Right lobe of liver (tissue), 4 donors: ENCODE data around the gene KCNB1.

Experiments used
- POLR2A ChIP-seq: fragments of 450-650 bp; IDR thresholded peaks from one replicate; pipeline ENCODE4 v1.6.1; 2017; ENCODE audit warnings: antibody characterized with exemption, mild to moderate bottlenecking
- TF ChIP-seq, protein P1 (sequence below), 4 donors: fragments of 200-600 bp in 3 of 4; fragments of 450-650 bp in 1 of 4; IDR thresholded peaks; one replicate each; pipeline versions ENCODE4 v1.5.1 to v1.8.0; 2016 to 2022; ENCODE audit warnings: antibody characterized with exemption in 4 of 4, mild to moderate bottlenecking in 2 of 4
- donor health status: DM: no; HTN: no; CAD: no.
- donor health status: DM: no; HTN: no; CAD: no.
- donor health status: DM: no; HTN: yes; CAD: no.

DNA sequence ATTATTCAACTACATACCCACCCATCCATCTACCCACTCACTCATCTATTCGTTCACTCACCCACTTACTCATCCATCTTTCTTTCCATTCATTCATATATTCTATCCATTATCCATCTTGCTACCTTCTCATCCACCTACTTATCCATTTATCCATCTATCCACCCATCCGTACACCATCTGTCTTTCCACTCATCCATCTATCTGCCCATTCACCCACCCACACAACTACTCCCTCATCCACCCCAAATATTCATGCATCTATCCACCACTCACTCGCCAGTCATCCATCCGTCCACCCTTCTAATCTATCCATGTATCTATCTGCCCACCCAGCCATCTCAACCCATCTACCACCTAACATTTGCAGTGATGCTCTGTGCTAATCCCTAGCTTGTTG, 13.6 kb upstream of the KCNB1 start:
- TF ChIP-seq, protein P1, sequence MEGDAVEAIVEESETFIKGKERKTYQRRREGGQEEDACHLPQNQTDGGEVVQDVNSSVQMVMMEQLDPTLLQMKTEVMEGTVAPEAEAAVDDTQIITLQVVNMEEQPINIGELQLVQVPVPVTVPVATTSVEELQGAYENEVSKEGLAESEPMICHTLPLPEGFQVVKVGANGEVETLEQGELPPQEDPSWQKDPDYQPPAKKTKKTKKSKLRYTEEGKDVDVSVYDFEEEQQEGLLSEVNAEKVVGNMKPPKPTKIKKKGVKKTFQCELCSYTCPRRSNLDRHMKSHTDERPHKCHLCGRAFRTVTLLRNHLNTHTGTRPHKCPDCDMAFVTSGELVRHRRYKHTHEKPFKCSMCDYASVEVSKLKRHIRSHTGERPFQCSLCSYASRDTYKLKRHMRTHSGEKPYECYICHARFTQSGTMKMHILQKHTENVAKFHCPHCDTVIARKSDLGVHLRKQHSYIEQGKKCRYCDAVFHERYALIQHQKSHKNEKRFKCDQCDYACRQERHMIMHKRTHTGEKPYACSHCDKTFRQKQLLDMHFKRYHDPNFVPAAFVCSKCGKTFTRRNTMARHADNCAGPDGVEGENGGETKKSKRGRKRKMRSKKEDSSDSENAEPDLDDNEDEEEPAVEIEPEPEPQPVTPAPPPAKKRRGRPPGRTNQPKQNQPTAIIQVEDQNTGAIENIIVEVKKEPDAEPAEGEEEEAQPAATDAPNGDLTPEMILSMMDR (IDR thresholded peaks at IDR 0.05) = no peak
- TF ChIP-seq POLR2A = no peak
